HG03565 (cell line): ENCODE measurements around the gene NOS1AP.
"Not testable (repeated sequence)": the region's sequence is repeated elsewhere in the genome, so short reads cannot be mapped to it uniquely, and the experiment has no call there.

ENCODE experiments used
- ATAC-seq: cut with Tn5 transposase; IDR thresholded peaks from one replicate; pipeline ENCODE4 v1.9.1; 2021; ENCODE audit warnings: mild to moderate bottlenecking, moderate library complexity; ENCODE audit not compliant: unreplicated experiment

NOS1AP gene

DNA sequence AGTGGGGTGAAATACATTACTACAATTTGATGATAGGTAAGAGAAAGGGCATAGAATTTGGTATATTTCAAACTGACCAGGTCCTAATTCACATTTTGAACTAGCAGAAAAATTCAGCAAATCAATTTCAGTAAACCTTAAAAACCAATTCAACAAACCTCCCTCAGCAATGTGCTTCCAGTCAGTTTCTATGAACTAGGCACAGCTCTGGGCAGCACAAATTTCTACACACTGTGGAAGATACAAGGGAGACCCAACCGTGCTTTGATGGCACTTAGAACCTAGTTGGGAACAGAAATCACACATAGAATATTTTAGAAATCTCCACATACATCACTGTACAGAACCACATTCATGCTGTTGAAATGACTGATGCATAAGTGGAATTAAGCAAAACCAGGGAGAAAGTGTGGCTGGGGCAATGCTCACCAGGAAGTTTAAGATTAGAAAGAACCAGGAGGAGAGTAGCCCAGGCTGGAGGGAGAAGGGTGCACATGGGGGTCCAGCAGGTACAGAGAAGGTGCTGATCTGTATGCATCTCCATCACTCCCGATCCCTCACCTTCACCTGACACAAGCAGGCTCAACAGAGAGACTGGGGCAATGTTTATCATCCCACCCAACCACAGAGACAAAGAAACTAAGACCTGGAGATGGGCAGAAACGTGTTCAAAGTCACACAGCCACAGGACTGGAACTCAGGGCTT is 326.9 kb downstream of the NOS1AP start:
- ATAC-seq, result no peak

DNA sequence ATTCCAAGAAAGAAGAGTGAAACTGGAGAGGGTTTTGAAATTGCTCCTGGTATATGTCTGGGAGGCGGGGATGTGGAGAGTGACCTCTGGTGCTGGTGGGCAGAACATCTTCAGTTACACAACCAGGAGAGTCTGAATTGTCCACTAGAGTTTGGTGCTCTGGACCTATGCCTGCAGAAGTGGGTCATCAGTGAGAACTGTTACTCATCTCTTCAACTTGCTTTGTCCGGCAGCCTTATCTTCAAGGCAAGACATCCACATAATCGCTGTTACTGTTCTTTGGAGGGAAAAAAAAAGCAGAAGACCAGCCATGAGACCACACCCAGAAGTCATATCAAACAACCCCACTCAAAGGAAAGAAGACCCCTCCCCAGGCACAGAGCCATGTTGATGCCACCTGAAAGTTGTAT is 327.6 kb downstream of the NOS1AP start:
- ATAC-seq, result no peak

DNA sequence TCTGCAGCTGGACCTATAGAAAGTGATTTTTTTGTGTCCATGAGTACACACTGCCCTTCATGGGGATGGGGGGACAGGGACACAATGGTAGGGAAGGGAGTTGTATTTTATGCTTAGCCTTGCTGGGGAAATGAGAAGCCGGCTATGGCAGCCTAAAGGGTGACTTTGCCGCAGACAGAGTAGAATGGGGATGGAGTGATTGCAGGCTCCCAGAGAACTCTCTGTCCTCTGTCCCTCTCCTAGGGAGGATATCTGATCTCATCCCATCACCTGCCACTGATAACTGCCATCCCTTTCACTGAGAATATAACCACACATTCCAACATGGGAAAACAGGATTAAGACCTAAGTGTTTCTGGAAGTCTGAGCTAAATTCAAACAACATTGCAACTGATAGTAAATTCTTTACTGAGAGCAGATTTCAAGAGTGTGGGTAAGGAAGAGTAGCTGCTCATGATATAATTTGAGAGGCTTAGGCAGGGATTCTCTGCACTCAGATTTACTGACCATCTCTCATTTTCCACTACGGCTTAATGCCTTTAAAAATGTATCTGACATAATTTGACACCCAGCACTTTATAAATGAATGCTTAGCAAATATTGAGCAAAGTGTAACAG is 328.6 kb downstream of the NOS1AP start:
- no peak for ATAC-seq

DNA sequence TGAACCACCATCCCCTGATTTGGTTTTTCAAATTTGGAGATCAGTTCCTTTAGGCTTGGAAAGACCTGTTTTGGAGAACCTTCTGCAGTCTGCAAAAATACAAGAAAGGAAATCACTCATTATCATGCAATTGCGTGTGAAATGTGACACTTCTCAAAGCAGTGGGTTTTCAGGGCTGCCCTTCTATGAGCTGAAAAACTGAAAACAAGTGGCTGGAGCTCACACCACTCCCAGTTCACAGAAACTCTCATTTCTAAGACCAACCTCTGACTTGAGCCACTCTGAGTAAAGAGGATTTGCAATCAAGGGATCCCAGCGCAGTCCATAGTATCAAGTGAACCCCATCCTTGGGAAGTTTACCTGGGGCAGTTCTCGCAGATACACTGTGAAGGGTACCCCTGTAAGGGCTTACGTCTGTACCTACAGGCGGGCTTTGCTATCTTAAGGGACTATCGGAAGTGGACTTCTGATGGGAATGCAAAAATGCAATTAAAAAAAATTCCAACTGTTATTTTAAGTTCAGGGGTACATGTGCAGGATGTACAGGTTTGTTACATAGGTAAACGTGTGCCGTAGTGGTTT is 329.6 kb downstream of the NOS1AP start:
- ATAC-seq, result no peak

DNA sequence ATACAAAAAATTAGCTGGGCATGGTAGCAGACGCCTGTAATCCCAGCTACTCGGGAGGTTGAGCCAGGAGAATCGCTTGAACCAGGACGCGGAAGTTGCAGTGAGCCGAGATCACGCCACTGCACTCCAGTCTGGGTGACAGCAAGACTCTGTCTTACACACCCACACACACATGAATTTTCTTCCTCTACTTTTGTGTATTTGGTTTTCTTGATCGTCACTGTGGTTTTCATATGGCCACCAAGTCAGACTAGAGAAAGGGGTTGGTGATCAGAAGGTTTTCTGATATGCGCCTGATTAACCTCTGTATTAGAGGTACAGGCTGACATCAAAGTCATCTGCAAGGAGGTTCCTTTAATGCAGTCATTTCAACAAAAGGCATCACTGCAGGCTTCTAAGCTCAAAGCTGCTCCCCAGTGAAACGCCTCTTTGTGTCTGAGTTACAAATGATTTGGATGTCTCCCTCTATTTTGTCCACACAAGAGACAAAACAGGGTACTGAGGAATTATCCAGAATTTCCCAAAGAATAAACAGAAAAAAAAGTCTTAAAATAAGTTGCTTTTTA is 331.4 kb downstream of the NOS1AP start:
- ATAC-seq, result no peak

DNA sequence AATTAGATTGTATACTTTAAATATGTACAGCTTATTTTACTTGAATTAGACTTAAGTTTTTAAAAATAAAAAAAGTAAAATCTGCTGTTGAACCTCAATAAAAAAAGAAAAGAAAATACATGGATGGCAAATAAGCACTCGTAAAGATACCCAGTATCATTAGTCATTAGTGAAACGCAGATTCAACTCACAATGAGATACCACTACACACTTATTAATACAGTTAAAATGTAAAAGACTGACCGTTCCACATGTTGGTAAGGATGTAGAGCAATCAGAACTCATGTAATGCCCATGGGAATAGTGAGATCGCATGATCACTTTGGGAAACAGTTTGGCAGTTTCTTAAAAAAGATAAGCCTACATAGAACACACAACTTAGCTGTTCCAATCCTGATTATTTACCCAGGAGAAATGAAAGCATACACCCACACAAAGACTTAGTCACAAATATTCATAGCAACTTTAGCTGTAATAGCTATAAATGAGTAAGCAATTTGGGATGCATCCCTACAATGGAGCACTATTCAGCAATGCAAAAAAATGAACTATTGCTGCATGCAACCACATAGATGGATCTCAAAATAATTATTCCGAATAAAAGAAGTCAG is 335.2 kb downstream of the NOS1AP start:
- no peak for ATAC-seq

DNA sequence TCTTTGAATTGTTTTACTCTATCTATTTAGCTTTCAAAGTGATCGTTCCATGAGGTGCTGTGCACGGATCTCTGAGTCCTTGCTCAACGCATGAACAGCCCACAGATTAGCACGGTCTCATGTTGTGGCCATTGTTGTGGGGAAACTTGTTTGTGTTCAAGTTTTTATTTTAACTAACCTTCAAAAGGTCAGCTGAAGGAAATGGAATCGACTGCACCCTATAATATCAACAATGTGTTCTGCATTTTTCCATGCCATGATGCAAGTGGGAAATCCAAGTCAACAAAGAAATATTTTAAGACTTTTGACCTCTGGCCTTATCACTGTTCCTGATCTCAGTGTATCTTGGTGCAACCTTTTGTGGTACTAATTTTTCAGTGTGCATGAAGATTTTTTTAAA is 336.3 kb downstream of the NOS1AP start:
- ATAC-seq, result no peak

DNA sequence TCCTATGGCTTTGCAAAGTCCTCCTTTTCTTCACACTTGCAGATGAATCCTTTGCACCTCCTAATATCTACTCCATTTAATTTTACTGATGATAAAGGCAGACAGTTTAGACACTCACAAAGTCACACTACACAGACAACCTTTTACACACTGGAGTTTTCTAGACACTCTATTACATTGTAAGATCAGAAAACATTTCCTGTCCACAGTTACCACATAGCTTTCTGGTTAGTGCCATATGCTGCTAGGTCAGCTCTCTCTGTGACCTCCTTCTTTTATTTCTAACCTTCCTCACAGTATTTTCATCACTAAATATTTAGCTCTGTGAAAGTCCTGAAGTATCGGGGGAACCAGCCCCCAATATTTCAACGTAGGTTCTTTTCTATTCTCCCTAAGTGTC is 337.3 kb downstream of the NOS1AP start:
- ATAC-seq, result no peak

DNA sequence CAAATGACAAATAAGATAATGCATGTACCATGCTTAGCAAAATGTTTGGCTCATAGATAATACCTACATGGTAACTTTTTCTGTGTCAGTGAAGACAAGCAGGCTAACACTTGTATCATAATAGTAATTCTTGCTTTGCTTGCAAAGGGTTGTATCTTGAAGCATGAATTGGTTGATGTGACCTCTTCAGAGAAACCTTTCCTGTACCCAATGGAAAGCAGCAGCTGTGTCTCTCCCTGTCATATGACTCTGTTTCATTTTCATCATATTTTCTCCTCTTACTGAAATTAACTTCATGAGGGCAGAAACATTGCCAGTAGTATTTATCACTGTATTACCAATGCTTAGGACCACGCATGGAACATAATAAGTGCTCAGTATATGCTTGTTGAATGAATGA is 338.0 kb downstream of the NOS1AP start:
- ATAC-seq, result no peak

DNA sequence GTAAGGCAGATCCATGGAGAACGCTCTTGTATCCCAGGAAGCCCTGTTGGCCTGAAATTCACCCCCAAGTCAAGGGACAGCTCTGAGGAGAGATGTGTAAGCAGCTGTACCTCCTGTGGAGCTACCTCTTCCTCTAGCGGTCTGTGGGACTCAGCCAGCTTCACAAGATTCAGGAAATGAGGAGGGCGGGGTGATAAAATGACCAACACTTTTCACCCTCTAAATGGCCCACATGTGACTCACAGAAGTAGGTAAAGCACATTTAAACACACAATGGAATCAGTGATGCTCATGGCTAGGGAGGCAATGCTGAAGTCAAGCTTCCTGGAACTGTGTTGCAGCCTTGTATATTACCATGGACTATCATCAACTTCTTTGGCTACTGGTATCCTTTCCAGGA is 342.5 kb downstream of the NOS1AP start, which contains the start of gene SH2D1B:
Gene SH2D1B, minus strand, starts transcription at position 135 of the 400 bp plus-strand sequence. Its CDS starts 120 bp downstream, at position 15.
- no peak for ATAC-seq

DNA sequence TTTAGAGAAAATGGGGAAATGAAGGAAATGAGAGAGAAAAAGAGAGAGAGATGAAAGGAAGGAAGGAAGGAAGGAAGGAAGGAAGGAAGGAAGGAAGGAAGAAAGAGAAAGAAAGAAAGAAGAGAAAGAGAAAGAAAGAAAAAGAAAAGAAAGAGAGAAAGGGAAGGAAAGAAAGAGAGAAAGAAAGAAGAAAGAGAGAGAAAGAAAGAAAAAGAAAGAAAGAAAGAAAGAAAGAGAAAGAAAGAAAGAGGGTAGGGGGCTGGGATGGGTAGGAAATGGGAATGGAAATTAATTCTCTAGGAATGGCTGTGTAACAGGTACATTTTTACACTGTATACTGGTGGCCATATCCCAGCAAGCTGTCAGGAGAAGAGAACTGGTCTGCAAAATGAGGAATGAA is 346.7 kb downstream of the NOS1AP start:
- no peak for ATAC-seq

DNA sequence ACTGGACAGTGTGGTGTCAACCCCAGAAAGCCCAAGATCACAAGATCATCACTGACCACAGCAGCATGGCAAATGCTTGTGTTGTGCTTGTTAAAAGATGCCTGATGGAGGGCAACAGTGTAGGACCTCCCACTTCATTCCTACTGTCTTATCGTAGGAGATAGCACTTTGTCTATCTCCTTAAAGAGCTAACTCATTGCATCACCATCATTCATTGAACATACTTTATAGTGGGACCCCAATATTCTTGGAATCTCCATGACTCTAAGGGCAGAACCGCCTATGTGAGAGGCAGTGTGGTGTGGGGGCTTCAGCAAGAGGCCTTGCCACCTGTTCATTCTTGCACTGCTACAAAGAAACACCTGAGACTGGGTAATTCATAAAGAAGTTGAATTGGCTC is 347.4 kb downstream of the NOS1AP start:
- ATAC-seq, result no peak

DNA sequence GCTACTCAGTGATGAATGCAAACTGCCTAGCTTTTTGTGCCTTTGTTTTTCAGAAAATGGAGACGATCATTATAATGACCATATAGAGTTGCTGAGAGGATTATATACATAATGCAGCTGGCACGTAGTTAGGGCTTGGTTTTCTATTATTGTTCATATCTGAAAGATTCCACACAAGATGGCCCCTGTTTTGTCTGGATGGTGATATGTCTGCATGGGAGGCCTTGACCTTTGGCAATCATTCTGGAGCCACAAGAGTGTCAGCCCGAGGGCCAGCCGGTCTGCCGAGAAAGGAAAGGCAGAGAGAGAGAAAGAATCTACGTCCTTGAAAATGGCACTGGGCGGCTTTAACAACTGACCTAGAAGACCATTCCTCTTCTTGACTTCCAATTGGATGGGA is 348.2 kb downstream of the NOS1AP start:
- ATAC-seq, result no peak

DNA sequence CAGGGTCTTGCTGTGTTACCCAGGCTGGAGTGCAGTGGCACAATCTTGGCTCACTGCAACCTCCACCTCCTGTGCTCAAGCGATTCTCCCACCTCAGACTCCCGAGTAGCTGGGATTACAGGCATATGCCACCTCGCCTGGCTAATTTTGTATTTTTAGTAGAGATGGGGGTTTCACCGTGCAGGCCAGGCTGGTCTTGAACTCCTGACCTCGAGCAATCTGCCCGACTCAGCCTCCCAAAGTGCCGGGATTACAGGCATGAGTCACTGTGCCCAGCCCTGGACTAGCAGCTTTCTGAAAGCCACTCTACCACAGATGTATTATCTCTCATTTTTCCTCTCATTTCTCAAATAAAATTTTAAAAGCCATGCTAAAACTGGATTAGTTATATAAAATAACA is 349.1 kb downstream of the NOS1AP start:
- not testable (repeated sequence) for ATAC-seq

DNA sequence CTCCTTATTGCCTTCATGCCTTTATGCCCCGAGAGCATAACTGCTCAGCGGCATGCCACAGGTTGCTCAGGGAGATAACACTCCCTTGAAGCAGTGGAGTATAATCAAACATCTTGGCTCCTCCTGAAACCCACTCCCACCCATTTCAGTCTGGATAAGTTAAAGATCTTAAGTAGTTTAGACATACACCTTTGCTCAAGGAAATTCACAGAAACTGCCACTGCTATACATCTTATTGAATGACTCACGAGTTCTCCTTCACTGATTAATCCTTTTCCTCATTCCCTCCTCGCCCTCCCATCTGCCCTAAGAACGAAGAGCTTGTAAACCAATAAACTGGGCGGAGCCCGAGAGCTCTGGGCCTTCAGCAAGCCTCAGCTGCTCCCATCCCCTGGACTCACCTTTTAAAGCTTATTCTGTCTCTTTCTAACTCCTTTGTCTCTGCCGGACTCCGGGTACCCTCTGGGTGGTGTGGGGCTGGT is 350.0 kb downstream of the NOS1AP start:
- ATAC-seq, result not testable (repeated sequence)
